ENCODE data around the gene PHF20.

DNA sequence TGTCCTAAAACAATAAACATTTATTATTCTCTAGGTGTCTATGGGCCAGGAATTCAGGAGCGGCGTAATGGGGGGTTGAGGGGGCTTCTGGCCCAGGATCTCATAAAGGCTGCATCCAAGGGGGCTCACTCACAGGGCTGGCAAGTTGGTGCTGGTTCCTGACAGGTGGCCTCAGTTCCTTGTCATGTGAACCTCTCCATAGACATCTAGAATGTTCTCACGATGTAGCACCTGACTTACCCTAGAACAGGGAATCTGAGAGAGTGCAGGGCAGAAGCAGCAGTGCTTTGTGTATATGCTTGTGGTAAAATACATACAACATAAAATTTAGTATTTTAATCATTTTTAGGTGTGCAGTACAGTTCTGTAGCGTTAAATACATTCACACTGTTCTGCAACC, 57.1 kb downstream of the PHF20 start:
- no peak for TF ChIP-seq EP300 (IDR thresholded peaks at IDR 0.05; ENCODE audit: borderline replicate concordance in 1 of 2, low read depth in 2 of 2, low read length in 2 of 2)
- TF ChIP-seq CTCF (IDR thresholded peaks at IDR 0.05; ENCODE audit: control extremely low read depth in 1 of 3, insufficient read depth in 1 of 3, low read depth in 1 of 3, low read length in 3 of 3) = no peak
- TF ChIP-seq EZH2 (IDR thresholded peaks at IDR 0.05; ENCODE audit: low read depth, low read length, severe bottlenecking) = no peak
- no peak for TF ChIP-seq POLR2A (IDR thresholded peaks at IDR 0.05; ENCODE audit: control extremely low read depth in 1 of 2, low read depth in 2 of 2, low read length in 2 of 2)
- TF ChIP-seq TEAD4 (IDR thresholded peaks at IDR 0.05; ENCODE audit: low read depth, low read length) = no peak
- TF ChIP-seq POLR2AphosphoS5 (IDR thresholded peaks at IDR 0.05; ENCODE audit: low read depth, low read length) = no peak
- TF ChIP-seq CREB1 (IDR thresholded peaks at IDR 0.05) = no peak
- no peak for TF ChIP-seq RNF2 (IDR thresholded peaks at IDR 0.05; ENCODE audit: borderline replicate concordance, low read depth, low read length, missing control alignments, poor library complexity, severe bottlenecking)
- no peak for TF ChIP-seq CHD2 (IDR thresholded peaks at IDR 0.05; ENCODE audit: low read length)
- no peak for TF ChIP-seq KDM1A (IDR thresholded peaks at IDR 0.05; ENCODE audit: borderline replicate concordance, low read length)
- TF ChIP-seq RAD21 (IDR thresholded peaks at IDR 0.05 in 1 of 2, conservative IDR thresholded peaks at IDR 0.05 in 1 of 2; ENCODE audit: low read depth in 2 of 2, low read length in 2 of 2) = no peak
- no peak for TF ChIP-seq TAF1 (IDR thresholded peaks at IDR 0.05; ENCODE audit: low read depth, low read length)
